GM18526 (cell line): ENCODE results near the gene FTO.

ENCODE experiments used
- POLR2A ChIP-seq: IDR thresholded peaks from 3 replicates; pipeline ENCODE4 v1.6.1; 2011; ENCODE audit not compliant: insufficient read length; ENCODE audit errors: extremely low read depth

Gene FTO

GRCh38 chr16:53693320-53693719, 10.6 kb upstream of the FTO start:
- TF ChIP-seq POLR2A, result no peak

- TF ChIP-seq POLR2A, result no peak
These were observed 8.9 kb upstream of the FTO start for GRCh38 chr16:53695070-53695469.

GRCh38 chr16:53704445-53704813, 473 bp downstream of the FTO start:
- no peak for TF ChIP-seq POLR2A

- TF ChIP-seq POLR2A, result no peak
These were observed 3.7 kb downstream of the FTO start for GRCh38 chr16:53707671-53708070.

- TF ChIP-seq POLR2A, result no peak
These were observed 4.5 kb downstream of the FTO start for GRCh38 chr16:53708490-53708889.

GRCh38 chr16:53711390-53711789, 7.4 kb downstream of the FTO start:
- no peak for TF ChIP-seq POLR2A

GRCh38 chr16:53712065-53712464, 8.1 kb downstream of the FTO start:
- TF ChIP-seq POLR2A, result no peak

GRCh38 chr16:53713403-53714204, 9.6 kb downstream of the FTO start:
- no peak for TF ChIP-seq POLR2A

GRCh38 chr16:53714205-53715022, 10.5 kb downstream of the FTO start:
- TF ChIP-seq POLR2A, result no peak

- no peak for TF ChIP-seq POLR2A
These were observed 11.0 kb downstream of the FTO start for GRCh38 chr16:53715023-53715384.

GRCh38 chr16:53717577-53717976, 13.6 kb downstream of the FTO start:
- TF ChIP-seq POLR2A, result no peak

- no peak for TF ChIP-seq POLR2A
These were observed 17.1 kb downstream of the FTO start for GRCh38 chr16:53721017-53721416.

GRCh38 chr16:53726625-53727024, 22.7 kb downstream of the FTO start:
- no peak for TF ChIP-seq POLR2A

- TF ChIP-seq POLR2A, result no peak
These were observed 26.7 kb downstream of the FTO start for GRCh38 chr16:53730693-53731092.

- no peak for TF ChIP-seq POLR2A
These were observed 28.5 kb downstream of the FTO start for GRCh38 chr16:53732296-53732929.

GRCh38 chr16:53734908-53735307, 31.0 kb downstream of the FTO start:
- TF ChIP-seq POLR2A, result no peak
